Astrocyte of the cerebellum (primary cell): ENCODE data around the gene PATZ1.

ENCODE experiments used
- DNase-seq: peaks from one replicate; pipeline ENCODE4 v3.0.0-alpha.2; 2011; ENCODE audit warnings: low read depth
- H3K4me3 ChIP-seq: 2 replicates; pipeline ENCODE4 v1.5.1; 2011; ENCODE audit warnings: mild to moderate bottlenecking, low read depth, low read length, moderate library complexity
- CTCF ChIP-seq: IDR thresholded peaks from 2 replicates; pipeline ENCODE4 v1.5.1; 2012; ENCODE audit warnings: low read length, low read depth, moderate library complexity, mild to moderate bottlenecking; ENCODE audit errors: missing control alignments
- in situ Hi-C: cut with HindIII; loops from 2 replicates; pipeline ENCODE4 v1.10.0; 2017; ENCODE audit warnings: low sequenced_read_pairs

Gene PATZ1

GRCh38 chr22:31339148-31339832 is 6.9 kb downstream of the PATZ1 start:
- DNase-seq, result no peak
- H3K4me3 ChIP-seq, result no peak overlapping the region
- in situ Hi-C loops, result no loop called here
- TF ChIP-seq CTCF, result no peak

DNA sequence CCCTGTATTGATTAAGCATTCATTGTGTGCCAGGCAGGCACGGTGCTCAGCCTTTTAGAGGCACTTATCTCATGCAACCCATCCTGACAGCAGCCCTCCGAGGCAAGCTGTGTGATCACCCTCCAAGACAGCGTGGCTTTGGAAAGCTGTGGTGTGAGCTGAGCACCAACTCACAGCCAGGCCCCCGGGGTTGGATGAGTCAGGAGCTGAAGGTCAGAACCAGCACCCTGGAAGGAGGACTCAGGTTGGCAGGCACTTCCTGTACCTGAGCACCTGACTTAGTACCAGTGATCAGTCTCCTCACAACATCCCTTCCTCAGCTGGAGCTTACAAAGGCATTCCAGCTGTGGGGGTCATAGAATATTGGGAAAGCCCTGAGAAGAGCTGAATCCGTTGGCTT is 9.0 kb downstream of the PATZ1 start:
- H3K4me3 ChIP-seq, result no peak overlapping the region
- in situ Hi-C loops, result no loop called here
- DNase-seq, result no peak
- TF ChIP-seq CTCF, result no peak

GRCh38 chr22:31334329-31334728 is 11.8 kb downstream of the PATZ1 start:
- no peak for DNase-seq
- no peak overlapping the region for H3K4me3 ChIP-seq
- TF ChIP-seq CTCF, result no peak
- in situ Hi-C loops, result no loop called here

DNA sequence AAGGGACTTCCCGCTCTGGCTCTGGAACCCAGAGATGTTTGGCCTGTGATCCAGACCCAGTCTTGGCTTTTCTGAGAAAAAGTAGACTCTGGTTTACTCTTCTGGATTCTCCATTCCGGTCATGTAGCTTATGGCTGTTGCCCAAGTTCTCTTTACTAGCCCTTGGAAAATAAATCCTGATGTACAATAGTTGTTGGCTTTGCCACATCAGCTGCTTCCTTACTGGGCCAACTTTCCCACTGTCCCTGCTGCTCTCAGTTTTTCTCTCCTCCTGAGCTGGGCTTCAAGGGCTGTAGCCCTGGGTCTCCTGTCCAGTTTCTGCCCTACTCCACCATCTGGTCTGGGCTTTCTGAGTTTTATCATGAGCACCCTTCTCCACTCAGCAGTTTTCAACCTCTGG is 12.5 kb downstream of the PATZ1 start:
- in situ Hi-C loops, result no loop called here
- no peak for DNase-seq
- H3K4me3 ChIP-seq, result no peak overlapping the region
- no peak for TF ChIP-seq CTCF

DNA sequence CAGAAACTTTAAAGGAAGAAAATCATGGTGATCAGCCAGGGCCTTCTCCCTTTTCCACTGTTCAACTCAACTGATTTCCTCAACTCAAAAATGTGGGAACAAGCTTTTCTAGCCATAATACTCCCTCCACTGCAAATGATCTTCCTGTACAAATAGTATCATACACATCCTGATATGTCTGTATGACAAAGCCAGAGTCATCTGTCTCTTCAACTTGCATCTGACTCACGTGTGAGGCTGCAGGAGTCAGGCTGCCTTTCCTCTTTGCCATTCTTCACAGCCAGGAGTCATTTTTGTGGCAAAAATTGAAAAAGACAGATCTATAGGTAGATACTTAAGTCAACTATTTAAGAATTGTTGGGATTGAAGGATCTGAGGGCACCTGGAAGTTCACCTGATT is 13.3 kb downstream of the PATZ1 start:
- in situ Hi-C loops, result no loop called here
- DNase-seq, result no peak
- TF ChIP-seq CTCF, result no peak
- H3K4me3 ChIP-seq, result no peak overlapping the region

- no peak for TF ChIP-seq CTCF
- in situ Hi-C loops, result no loop called here
- H3K4me3 ChIP-seq, result no peak overlapping the region
- DNase-seq, result no peak
Observed at GRCh38 chr22:31332010-31332409, 14.1 kb downstream of the PATZ1 start.
